ENCODE results near the gene NRG3. TPM values are rescaled to one million over a fixed set of nuclear protein-coding genes. Genes with fewer than 3 reads are reported as not detected.
A peak's percentile ranks its signal among the peaks of the same experiment; 100 is the strongest.

Gene NRG3
- total RNA-seq, 1 donor from 2014 or later, result 0.19 TPM

- DNase-seq, result no peak
- ATAC-seq (ENCODE audit: poor library complexity), result no peak
- intact Hi-C loops (cut with DNase I), result no loop called here
Observed at GRCh38 chr10:82750538-82750937, 875.5 kb downstream of the NRG3 start.

DNA sequence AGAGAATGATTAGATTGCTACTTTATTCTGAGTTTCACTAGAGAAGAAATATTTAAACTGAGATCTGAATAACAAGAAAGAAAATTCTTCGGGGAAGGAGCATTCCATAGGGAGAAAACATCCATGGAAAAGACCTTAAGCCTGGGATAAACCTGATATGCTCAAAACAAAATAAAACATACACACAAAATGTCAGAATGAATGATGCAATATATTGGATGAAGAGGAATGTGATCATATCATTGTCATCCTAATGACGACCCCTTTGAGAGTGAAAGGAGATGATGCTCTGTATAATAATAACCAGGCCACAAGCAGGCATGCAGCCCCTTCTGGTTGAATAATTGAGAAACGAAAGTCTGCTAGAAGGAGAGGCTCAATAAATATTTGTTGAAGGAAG is 882.4 kb downstream of the NRG3 start:
- ATAC-seq (ENCODE audit: poor library complexity), result no peak
- intact Hi-C loops (cut with DNase I), result no loop called here
- no peak for DNase-seq

DNA sequence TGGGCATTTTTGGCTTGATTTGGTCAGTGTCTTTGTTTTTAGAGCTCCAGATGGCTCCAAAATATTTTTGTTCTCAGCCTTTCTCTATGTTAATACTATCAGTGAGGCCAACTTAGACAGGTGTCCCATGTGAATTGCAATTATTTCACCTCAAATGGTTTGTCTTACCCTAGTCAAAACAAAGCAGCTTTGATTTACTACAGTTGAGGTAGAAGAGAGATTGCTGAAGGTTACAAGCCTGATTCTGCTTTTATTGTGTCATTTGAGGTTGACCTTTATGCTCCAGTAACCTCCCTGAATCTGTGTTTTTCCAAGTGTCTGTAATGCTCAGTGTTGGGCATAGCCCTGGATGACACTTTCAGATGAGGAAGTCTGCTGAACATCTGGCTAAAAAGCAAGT is 882.9 kb downstream of the NRG3 start:
- ATAC-seq (ENCODE audit: poor library complexity) (no peak), DNase-seq (no peak)
- intact Hi-C loops (cut with DNase I), result no loop called here

DNA sequence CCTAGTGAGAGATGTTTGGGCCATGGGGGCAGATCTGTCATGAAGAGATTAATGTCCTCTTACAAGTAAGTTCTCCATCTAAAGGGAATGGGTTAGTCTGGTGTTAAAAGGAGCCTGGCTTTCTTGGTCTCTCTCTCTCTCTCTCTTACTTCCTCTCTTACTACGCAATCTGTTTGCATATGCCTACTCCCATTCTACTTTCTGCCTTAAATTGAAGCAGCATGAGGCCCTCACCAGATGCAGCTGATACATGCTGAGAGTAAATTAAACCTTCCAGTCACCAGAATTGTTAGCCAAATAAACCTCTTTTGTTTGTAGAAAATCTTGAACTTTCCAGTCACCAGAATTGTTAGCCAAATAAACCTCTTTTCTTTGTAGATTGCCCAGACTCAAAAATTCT is 884.1 kb downstream of the NRG3 start:
- intact Hi-C loops (cut with DNase I), result no loop called here

GRCh38 chr10:82762641-82763040 is 887.6 kb downstream of the NRG3 start:
- ATAC-seq (ENCODE audit: poor library complexity), result no peak
- no peak for DNase-seq
- intact Hi-C loops (cut with DNase I), result no loop called here

More for the DNA sequence above, 884.1 kb downstream of the NRG3 start:
- ATAC-seq (ENCODE audit: poor library complexity) (no peak), DNase-seq (no peak)

DNA sequence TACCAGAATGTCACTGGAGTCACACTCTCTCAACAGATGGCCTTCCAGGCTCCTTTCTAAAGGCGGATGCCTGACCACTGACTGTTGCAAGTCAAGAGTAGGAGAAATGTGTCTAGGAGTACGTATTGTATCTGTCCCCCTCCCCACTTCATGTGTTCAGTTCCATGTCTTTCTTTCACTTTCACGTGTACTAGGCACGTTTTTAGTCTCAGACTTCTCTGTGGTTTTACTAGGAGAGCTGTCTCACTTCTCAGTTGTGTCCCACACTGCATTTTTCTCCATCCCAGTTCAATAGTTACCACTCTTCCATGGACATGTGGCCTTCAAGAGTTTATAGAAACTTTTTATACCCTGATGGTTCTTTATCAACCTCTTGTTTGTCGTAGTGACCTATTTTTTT is 893.0 kb downstream of the NRG3 start:
- intact Hi-C loops (cut with DNase I), result no loop called here

DNA sequence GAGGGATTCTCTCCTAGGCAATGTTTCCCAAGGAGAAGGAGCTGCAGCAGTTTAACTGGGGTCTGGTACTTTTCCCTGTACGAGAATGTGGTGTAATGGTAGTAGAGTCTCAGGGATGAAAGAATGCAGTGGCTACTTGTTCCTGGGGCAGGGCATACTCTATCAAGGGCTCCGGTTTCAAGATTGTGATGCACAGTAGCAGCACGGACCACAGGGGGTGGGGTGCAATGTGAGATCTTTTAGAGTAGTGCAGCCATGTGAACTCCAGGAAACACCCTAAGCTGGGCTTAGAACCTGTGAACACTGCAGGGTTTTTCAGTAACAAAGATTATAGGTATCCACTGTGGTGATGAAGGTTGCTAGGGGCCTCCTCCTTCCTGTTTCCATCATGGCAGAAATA is 903.9 kb downstream of the NRG3 start:
- ATAC-seq (ENCODE audit: poor library complexity), result no peak
- intact Hi-C loops (cut with DNase I), result no loop called here
- DNase-seq, result no peak

More for the DNA sequence above, 893.0 kb downstream of the NRG3 start:
- DNase-seq (no peak), ATAC-seq (ENCODE audit: poor library complexity) (no peak)

- peak; percentile 36 for ATAC-seq (ENCODE audit: poor library complexity)
- intact Hi-C loops (cut with DNase I), result no loop called here
Observed at GRCh38 chr10:82796510-82796909, 921.5 kb downstream of the NRG3 start.

GRCh38 chr10:82801289-82801688 is 926.3 kb downstream of the NRG3 start:
- ATAC-seq (ENCODE audit: poor library complexity), result no peak
- intact Hi-C loops (cut with DNase I), result no loop called here
- DNase-seq, result no peak

More at GRCh38 chr10:82796510-82796909, 921.5 kb downstream of the NRG3 start:
- DNase-seq, result no peak

DNA sequence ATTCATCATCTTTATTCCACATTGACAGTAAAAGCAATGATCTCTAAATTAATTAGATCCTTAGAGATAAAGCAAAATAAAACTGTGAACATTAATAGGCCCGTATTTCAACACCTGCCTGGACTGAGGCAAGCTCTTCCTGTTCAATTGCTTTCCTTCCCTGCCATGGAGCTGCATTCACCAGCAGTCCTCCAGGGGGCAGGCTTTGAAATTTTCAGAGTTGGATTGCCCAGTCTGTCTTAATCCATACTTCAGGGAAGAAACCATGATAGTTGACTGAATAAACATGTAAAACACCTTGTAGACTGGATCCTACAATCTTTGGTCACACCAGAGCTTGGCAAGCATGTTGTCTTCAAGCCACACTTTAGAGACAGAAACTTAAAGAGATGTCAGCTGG is 936.6 kb downstream of the NRG3 start:
- ATAC-seq (ENCODE audit: poor library complexity) (no peak), DNase-seq (no peak)
- intact Hi-C loops (cut with DNase I), result no loop called here

- no peak for DNase-seq
- ATAC-seq (ENCODE audit: poor library complexity), result no peak
- intact Hi-C loops (cut with DNase I), result no loop called here
Observed at GRCh38 chr10:82813856-82814255, 938.9 kb downstream of the NRG3 start.

DNA sequence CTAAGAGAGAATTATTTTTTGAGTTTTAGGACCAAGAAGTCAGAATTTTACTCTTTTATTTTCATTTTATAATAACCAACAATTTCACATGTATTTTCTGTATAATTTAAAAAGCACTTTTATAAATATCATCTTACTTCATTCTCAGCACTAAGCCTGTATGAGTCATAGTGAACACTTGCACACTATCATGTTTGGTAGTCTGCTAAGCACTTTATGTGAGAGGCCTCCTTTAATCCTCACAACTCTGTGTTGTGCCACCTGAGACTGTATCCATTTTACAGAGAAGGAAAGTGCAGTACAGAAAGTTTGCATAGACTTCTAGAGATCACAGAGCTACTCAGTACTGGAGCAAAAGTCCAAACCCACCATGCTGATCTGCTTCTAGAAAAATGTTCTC is 939.6 kb downstream of the NRG3 start:
- intact Hi-C loops (cut with DNase I), result no loop called here
- ATAC-seq (ENCODE audit: poor library complexity), result no peak

GRCh38 chr10:82815680-82816079 is 940.7 kb downstream of the NRG3 start:
- intact Hi-C loops (cut with DNase I), result no loop called here
- DNase-seq, result no peak

More for the DNA sequence above, 939.6 kb downstream of the NRG3 start:
- no peak for DNase-seq

GRCh38 chr10:82817676-82818422 is 942.9 kb downstream of the NRG3 start:
- ATAC-seq (ENCODE audit: poor library complexity), result no peak
- intact Hi-C loops (cut with DNase I), result no loop called here
- DNase-seq, result no peak

More at GRCh38 chr10:82815680-82816079, 940.7 kb downstream of the NRG3 start:
- ATAC-seq (ENCODE audit: poor library complexity), result no peak

- intact Hi-C loops (cut with DNase I), result no loop called here
Observed at GRCh38 chr10:82821043-82821442, 946.0 kb downstream of the NRG3 start.

DNA sequence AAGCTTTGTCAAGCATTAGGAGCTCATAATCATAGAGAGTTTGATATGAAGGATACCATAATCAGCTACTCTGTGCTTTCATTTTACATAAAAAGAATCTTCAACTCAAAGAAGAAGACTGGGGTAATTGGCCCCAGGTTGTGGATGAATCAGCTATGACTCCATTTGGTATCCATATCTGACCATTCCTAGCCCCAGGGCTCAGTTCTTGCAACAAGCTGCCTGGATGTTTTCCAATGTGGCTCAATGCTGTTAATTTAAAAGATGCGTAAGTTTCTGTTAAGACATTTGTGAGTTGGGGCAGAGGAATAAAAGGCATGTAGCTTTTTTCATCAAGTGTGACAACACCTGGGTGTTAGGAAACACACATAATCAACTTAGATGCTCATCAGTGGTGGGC is 951.1 kb downstream of the NRG3 start:
- intact Hi-C loops (cut with DNase I), result no loop called here
- ATAC-seq (ENCODE audit: poor library complexity) (no peak), DNase-seq (no peak)

More at GRCh38 chr10:82821043-82821442, 946.0 kb downstream of the NRG3 start:
- ATAC-seq (ENCODE audit: poor library complexity) (no peak), DNase-seq (no peak)

DNA sequence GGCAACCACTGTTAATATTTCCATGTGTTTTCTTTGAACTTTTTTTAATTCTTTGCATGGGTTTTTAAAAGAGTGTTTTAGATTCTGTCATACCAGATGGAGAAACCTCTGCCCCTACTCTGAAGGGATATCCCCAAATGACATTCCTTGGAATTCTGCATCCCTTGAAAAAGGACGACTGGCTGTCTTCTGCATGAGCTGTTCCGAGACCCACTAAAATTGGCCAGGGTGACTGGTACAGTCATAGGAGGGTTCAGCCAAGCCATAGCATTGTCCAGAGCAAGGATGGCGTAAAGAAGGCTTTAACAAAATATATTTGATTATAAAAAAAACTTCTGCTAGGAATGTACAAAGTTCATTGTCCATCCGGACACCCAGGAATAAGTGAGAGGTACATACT is 952.9 kb downstream of the NRG3 start:
- no peak for DNase-seq
- no peak for ATAC-seq (ENCODE audit: poor library complexity)
- intact Hi-C loops (cut with DNase I), result no loop called here

GRCh38 chr10:82847242-82847641 is 972.2 kb downstream of the NRG3 start:
- no peak for ATAC-seq (ENCODE audit: poor library complexity)
- DNase-seq, result no peak
- intact Hi-C loops (cut with DNase I), result no loop called here

DNA sequence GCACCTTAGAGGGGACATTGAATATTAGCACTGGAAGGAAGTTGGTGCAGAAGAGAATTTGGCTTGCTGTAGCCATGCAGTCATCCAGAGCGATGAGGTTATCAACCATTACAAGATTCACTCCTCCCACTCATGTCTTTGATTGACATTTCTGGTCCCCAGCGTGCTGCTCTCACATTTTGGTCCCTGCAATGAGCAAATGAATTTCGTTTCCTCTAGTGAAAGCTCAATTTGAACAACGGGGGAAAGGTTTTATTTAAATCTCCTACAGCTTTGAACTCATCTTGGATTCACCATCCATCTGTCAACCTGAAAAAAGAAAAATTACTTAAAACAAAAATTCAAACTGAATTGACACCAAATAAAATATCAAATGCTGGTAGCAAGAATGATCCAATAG is 975.2 kb downstream of the NRG3 start:
- intact Hi-C loops (cut with DNase I), result no loop called here
- no peak for DNase-seq
- no peak for ATAC-seq (ENCODE audit: poor library complexity)

DNA sequence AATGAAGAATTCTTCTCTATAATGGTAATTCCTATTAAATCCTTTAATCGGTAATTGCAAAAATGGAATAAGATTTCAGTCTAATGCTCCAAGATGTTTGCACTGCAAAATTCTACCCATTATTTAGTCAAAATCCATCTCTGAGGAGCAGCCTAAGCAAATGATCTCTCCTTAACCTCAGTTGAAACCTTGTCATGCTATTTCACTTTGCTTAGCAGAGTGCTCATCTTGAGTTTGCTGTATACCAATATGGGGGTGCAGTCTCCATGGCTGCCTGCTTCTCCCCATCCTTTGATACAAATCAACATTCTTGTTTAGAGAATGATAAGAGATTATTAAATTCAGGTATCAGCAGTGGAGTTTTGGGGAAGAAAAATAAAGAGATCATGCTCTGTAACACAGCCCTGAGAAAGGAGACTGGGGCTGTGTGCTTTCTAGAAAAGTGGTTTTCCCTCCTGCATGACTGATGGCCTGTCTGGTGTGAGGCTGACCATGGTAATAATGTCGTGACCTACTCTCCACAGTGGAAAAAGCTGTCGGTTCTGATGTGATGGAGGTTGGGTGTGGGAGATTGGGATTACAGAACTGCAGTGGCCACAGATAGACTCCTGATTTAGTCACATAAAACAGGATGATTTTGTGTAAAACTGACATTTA is 982.1 kb downstream of the NRG3 start:
- intact Hi-C loops (cut with DNase I), result no loop called here
- DNase-seq (no peak), ATAC-seq (ENCODE audit: poor library complexity) (no peak)
